Measurements from ENCODE around the gene PAFAH1B2.

Gene PAFAH1B2

GRCh38 chr11:117225553-117226170 lies 81.6 kb downstream of the PAFAH1B2 start:
- DNase-seq = no peak

Data from NCI-H774 (cell line).